ENCODE measurements around the gene ATP9B. TPM values are rescaled to one million over a fixed set of nuclear protein-coding genes. Genes with fewer than 3 reads are reported as not detected.

Gene ATP9B
- total RNA-seq, 1 donor from 2014 or later, result 12.6 TPM

DNA sequence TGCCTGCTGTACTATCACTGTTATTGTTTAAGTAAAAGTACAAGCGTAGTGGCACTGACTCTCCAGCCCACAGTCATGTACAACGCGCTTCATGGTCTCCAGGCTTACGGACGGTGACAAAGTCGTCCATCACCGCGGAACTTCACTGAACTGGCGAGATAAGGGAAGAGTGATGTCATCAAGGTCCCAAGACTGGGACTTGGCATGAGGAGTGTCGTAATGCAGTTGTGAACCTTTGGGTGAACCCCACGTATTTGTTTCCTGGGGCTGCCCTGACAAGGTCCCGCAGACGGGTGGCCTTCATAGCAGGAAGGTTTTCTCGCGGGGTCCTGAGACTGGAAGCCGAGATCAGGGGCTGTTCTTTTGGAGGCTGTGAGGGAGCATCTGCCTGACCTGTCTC is 343.8 kb downstream of the ATP9B start:
- Histone ChIP-seq H2AFZ (ENCODE audit: low read depth, low read length) (no peak overlapping the region), H3K36me3 (ENCODE audit: insufficient read depth, low read length) (no peaks in the 10 kb centered on the region), H3K9ac (ENCODE audit: low read length) (no peak overlapping the region), H3K9me3 (ENCODE audit: insufficient read depth, low read depth, low read length) (no peaks in the 10 kb centered on the region), H3K27me3 (ENCODE audit: insufficient read depth, low read length) (peaks cover 3% of the 10 kb centered on the region), H3K27ac (ENCODE audit: low read depth, low read length) (no peak overlapping the region), H4K20me1 (ENCODE audit: insufficient read depth, low read length) (no peaks in the 10 kb centered on the region), H3K4me3 (ENCODE audit: insufficient read depth, low read depth, low read length) (no peak overlapping the region), H3K4me2 (ENCODE audit: low read length) (no peak overlapping the region), H3K4me1 (ENCODE audit: insufficient read depth, low read length) (no peaks in the 10 kb centered on the region), H3K79me2 (ENCODE audit: insufficient read depth, low read length) (no peaks in the 10 kb centered on the region)
- DNase-seq (ENCODE audit: low read depth) (no peak), FAIRE-seq (no peak)
- no peak for TF ChIP-seq EZH2 (IDR thresholded peaks at IDR 0.05; ENCODE audit: insufficient read depth, low read length)
- TF ChIP-seq, protein P1, sequence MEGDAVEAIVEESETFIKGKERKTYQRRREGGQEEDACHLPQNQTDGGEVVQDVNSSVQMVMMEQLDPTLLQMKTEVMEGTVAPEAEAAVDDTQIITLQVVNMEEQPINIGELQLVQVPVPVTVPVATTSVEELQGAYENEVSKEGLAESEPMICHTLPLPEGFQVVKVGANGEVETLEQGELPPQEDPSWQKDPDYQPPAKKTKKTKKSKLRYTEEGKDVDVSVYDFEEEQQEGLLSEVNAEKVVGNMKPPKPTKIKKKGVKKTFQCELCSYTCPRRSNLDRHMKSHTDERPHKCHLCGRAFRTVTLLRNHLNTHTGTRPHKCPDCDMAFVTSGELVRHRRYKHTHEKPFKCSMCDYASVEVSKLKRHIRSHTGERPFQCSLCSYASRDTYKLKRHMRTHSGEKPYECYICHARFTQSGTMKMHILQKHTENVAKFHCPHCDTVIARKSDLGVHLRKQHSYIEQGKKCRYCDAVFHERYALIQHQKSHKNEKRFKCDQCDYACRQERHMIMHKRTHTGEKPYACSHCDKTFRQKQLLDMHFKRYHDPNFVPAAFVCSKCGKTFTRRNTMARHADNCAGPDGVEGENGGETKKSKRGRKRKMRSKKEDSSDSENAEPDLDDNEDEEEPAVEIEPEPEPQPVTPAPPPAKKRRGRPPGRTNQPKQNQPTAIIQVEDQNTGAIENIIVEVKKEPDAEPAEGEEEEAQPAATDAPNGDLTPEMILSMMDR (IDR thresholded peaks at IDR 0.05; ENCODE audit: insufficient read depth, low read depth, low read length), result no peak
- H3K27ac Mint-ChIP-seq (ENCODE audit: unreplicated experiment), result no peak overlapping the region
- H3K36me3 Mint-ChIP-seq (ENCODE audit: low read depth, unreplicated experiment), result peaks cover 12% of the 10 kb centered on the region
- H3K4me1 Mint-ChIP-seq (ENCODE audit: low read depth, unreplicated experiment), result no peaks in the 10 kb centered on the region
- peaks cover 2% of the 10 kb centered on the region for H3K27me3 Mint-ChIP-seq (ENCODE audit: low read depth, unreplicated experiment)
- no peaks in the 10 kb centered on the region for H3K9me3 Mint-ChIP-seq (ENCODE audit: unreplicated experiment)
- H3K4me3 Mint-ChIP-seq (ENCODE audit: unreplicated experiment), result no peak overlapping the region

DNA sequence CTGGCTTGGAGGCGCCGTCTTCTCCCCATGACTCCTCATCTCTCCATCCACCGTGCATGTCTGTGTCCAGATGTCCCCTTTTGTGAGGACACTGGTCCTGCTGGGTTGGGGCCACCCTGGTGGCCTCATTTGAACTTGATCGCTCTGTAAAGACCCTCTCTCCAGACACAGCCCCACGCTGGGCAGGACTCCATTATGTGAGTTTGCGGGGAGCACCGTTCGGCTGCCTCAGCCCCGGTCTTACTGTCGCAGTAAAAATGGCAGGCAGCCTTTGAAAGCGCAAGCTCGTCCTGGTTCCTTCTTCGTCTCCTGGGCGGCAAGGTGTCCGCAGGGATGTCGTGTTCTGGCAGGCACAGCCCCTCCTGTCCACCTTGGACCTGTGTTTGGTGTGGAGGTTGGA is 344.2 kb downstream of the ATP9B start:
- no peak overlapping the region for H3K4me3 Mint-ChIP-seq (ENCODE audit: unreplicated experiment)
- H3K4me1 Mint-ChIP-seq (ENCODE audit: low read depth, unreplicated experiment), result no peaks in the 10 kb centered on the region
- Histone ChIP-seq H3K9ac (ENCODE audit: low read length) (no peak overlapping the region), H3K9me3 (ENCODE audit: insufficient read depth, low read depth, low read length) (no peaks in the 10 kb centered on the region), H3K36me3 (ENCODE audit: insufficient read depth, low read length) (no peaks in the 10 kb centered on the region), H2AFZ (ENCODE audit: low read depth, low read length) (no peak overlapping the region), H3K27ac (ENCODE audit: low read depth, low read length) (no peak overlapping the region), H3K4me3 (ENCODE audit: insufficient read depth, low read depth, low read length) (no peak overlapping the region), H3K27me3 (ENCODE audit: insufficient read depth, low read length) (peaks cover 3% of the 10 kb centered on the region), H4K20me1 (ENCODE audit: insufficient read depth, low read length) (no peaks in the 10 kb centered on the region), H3K4me2 (ENCODE audit: low read length) (no peak overlapping the region), H3K4me1 (ENCODE audit: insufficient read depth, low read length) (no peaks in the 10 kb centered on the region), H3K79me2 (ENCODE audit: insufficient read depth, low read length) (no peaks in the 10 kb centered on the region)
- H3K9me3 Mint-ChIP-seq (ENCODE audit: unreplicated experiment), result no peaks in the 10 kb centered on the region
- DNase-seq (ENCODE audit: low read depth) (no peak), FAIRE-seq (no peak)
- peaks cover 2% of the 10 kb centered on the region for H3K27me3 Mint-ChIP-seq (ENCODE audit: low read depth, unreplicated experiment)
- peaks cover 12% of the 10 kb centered on the region for H3K36me3 Mint-ChIP-seq (ENCODE audit: low read depth, unreplicated experiment)
- TF ChIP-seq, protein P1 (IDR thresholded peaks at IDR 0.05; ENCODE audit: insufficient read depth, low read depth, low read length), result no peak
- no peak for TF ChIP-seq EZH2 (IDR thresholded peaks at IDR 0.05; ENCODE audit: insufficient read depth, low read length)
- no peak overlapping the region for H3K27ac Mint-ChIP-seq (ENCODE audit: unreplicated experiment)

DNA sequence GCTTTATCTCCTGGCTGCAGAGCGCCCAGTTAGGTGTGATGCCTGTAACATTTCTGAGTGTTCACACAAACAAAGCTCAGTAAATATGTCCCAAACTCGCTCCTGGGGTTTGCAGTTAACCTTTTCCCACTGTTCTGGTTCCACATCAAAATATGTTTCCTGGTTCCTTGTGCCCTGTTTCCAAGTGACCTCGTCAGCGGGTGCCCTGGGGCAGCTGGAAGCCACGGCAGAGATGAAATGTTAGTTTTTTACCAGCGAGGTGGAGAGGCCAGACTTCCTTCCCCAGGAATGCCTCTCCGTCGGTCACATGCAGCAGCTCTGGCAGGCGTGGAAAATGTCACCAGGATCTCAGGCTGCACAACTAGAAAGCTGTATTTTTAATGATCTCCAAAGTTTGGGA is 344.7 kb downstream of the ATP9B start:
- H3K36me3 Mint-ChIP-seq (ENCODE audit: low read depth, unreplicated experiment), result peaks cover 15% of the 10 kb centered on the region

More for the DNA sequence above, 344.7 kb downstream of the ATP9B start:
- Histone ChIP-seq H3K27me3 (ENCODE audit: insufficient read depth, low read length) (peaks cover 3% of the 10 kb centered on the region), H3K4me2 (ENCODE audit: low read length) (no peak overlapping the region), H4K20me1 (ENCODE audit: insufficient read depth, low read length) (no peaks in the 10 kb centered on the region), H3K36me3 (ENCODE audit: insufficient read depth, low read length) (no peaks in the 10 kb centered on the region), H3K27ac (ENCODE audit: low read depth, low read length) (no peak overlapping the region), H3K79me2 (ENCODE audit: insufficient read depth, low read length) (no peaks in the 10 kb centered on the region), H3K4me3 (ENCODE audit: insufficient read depth, low read depth, low read length) (no peak overlapping the region), H3K4me1 (ENCODE audit: insufficient read depth, low read length) (no peaks in the 10 kb centered on the region), H3K9me3 (ENCODE audit: insufficient read depth, low read depth, low read length) (no peaks in the 10 kb centered on the region), H3K9ac (ENCODE audit: low read length) (no peak overlapping the region), H2AFZ (ENCODE audit: low read depth, low read length) (no peak overlapping the region)
- H3K4me3 Mint-ChIP-seq (ENCODE audit: unreplicated experiment), result no peak overlapping the region
- DNase-seq (ENCODE audit: low read depth) (no peak), FAIRE-seq (no peak)
- TF ChIP-seq, protein P1 (IDR thresholded peaks at IDR 0.05; ENCODE audit: insufficient read depth, low read depth, low read length), result no peak
- no peak for TF ChIP-seq EZH2 (IDR thresholded peaks at IDR 0.05; ENCODE audit: insufficient read depth, low read length)
- H3K9me3 Mint-ChIP-seq (ENCODE audit: unreplicated experiment), result no peaks in the 10 kb centered on the region
- no peaks in the 10 kb centered on the region for H3K4me1 Mint-ChIP-seq (ENCODE audit: low read depth, unreplicated experiment)
- H3K27ac Mint-ChIP-seq (ENCODE audit: unreplicated experiment), result no peak overlapping the region
- peaks cover 2% of the 10 kb centered on the region for H3K27me3 Mint-ChIP-seq (ENCODE audit: low read depth, unreplicated experiment)

Data from astrocyte (in vitro differentiated cells and primary cell).